ENCODE data around the gene NMT1. TPM values are rescaled to one million over a fixed set of nuclear protein-coding genes. Genes with fewer than 3 reads are reported as not detected.
A peak's percentile ranks its signal among the peaks of the same experiment; 100 is the strongest.

NMT1 gene
- total RNA-seq, 1 experiment from 2014 or later = 89.7 TPM

DNA sequence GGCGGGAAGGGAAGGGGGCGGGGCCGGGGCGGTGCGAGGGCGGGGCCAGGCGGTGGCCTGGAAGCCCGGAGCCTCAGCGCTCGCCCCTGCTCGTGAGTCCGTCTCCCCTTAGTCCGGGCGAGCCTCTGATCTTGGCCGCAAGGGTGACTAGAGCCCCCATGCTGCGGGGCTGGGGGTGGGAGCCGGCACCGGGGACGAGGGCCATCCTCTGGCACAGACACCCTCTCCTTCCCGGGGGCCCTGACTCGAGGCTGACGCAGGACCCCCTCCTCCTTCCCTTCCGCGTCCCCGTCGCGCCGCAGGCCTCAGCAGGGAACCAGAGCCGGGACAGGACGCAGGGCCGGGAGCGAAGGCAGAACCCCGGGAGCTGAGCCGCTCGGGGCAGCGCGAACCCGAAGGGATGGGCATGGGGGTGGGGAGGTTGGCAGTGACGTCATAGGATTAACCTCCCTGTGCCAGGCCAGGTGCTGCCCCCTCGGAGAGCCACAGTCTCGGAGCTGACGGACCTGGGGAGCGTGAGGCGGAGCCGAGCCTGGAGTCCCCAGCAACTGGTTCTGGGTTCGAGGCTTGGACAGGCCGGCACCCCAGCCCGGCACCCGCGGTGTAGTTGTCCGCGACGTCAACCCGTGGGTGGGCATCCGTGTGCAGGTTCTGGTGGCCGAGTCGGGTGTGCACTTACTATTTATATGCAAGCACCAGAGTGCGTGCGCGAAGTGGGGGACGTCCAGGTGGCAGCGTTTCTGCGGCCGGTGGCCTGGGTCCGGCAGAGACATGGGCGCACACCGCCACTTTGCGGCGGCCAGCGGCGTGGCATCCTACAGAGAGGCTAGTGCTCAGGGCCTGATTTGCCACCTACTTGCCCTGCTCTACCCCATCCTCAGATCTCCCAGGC is 71.7 kb downstream of the NMT1 start:
- intact Hi-C loops (cut with micrococcal nuclease) = loop anchor here (1.0 to 5.0 kb wide), 7 partner anchors 24 to 358 kb away; partner anchors contain the start of genes DCAKD and GFAP
- Mint-ChIP-seq H3K36me3 (ENCODE audit: insufficient read depth, unreplicated experiment) (peaks cover 5% of the 10 kb centered on the region), H3K4me3 (ENCODE audit: unreplicated experiment) (peak overlapping the region; percentile 80), H3K27ac (ENCODE audit: low read depth, unreplicated experiment) (peak overlapping the region; percentile 64), H3K27me3 (ENCODE audit: insufficient read depth, unreplicated experiment) (no peaks in the 10 kb centered on the region), H3K9me3 (ENCODE audit: unreplicated experiment) (no peaks in the 10 kb centered on the region), H3K4me1 (ENCODE audit: insufficient read depth, unreplicated experiment) (peaks cover 29% of the 10 kb centered on the region)
- peak; percentile 83 for DNase-seq (ENCODE audit: unreplicated experiment)
- TF ChIP-seq, protein P1, sequence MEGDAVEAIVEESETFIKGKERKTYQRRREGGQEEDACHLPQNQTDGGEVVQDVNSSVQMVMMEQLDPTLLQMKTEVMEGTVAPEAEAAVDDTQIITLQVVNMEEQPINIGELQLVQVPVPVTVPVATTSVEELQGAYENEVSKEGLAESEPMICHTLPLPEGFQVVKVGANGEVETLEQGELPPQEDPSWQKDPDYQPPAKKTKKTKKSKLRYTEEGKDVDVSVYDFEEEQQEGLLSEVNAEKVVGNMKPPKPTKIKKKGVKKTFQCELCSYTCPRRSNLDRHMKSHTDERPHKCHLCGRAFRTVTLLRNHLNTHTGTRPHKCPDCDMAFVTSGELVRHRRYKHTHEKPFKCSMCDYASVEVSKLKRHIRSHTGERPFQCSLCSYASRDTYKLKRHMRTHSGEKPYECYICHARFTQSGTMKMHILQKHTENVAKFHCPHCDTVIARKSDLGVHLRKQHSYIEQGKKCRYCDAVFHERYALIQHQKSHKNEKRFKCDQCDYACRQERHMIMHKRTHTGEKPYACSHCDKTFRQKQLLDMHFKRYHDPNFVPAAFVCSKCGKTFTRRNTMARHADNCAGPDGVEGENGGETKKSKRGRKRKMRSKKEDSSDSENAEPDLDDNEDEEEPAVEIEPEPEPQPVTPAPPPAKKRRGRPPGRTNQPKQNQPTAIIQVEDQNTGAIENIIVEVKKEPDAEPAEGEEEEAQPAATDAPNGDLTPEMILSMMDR (IDR thresholded peaks at IDR 0.05; ENCODE audit: unreplicated experiment) = peak; percentile 87
- BruUV-seq (replicated peaks) = TSS peak; percentile 43
- POLR2A ChIA-PET = interaction anchor here (0.5 to 4.8 kb wide), 12 partner anchors 17 to 378 kb away, joined by 3 to 115 read pairs (median 4); partner anchors contain the start of genes HEXIM1 and NMT1
- CTCF ChIA-PET = interaction anchor here (0.5 to 4.9 kb wide), 26 partner anchors 9 to 550 kb away, joined by 3 to 77 read pairs (median 3); partner anchors contain the start of gene NMT1

DNA sequence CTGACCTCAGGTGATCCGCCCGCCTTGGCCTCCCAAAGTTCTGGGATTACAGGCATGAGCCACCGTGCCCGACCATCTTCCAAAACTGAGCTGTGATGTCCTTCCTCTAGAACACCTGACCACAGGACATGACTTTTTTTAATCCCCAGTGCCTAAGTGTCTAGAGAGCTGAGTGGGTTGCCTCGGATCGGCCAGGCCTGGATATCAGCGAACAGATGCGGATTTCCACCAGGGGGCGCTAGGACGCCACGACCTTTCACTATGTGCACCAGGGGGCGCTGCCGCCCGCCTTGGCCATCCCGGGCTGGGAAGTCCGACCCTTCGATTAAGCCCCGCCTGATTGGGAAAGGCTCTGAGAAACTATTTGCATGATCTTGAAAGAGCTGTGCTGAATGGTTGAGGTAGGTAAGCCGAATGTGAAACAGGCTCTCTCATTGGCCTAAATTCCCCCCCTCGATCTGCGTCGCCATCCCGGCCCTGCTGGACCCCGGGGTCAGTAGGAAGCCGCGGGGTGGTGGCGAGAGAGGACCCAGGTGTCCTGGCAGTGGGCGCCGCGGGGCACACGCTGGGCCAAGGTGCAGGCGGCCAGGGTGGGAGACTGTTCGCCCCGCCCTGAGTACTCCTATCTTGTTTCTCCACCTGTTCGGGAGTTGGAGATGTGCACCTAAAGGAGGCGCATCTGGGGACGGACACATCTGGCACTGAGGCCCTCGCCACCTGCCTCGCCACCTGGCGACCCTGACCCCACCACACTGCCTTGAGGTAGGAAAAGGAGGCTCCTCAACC is 74.3 kb downstream of the NMT1 start, which contains the start of gene ACBD4:
ACBD4 (plus strand) TSS at position 496 of the 786 bp plus-strand sequence. CDS start 458 bp downstream, outside the sequence.
- peak within 1 kb of the TSS; percentile 63 for H3K27ac Mint-ChIP-seq (ENCODE audit: low read depth, unreplicated experiment)
- H3K9me3 Mint-ChIP-seq (ENCODE audit: unreplicated experiment) = no peaks in the 10 kb centered on the region
- H3K36me3 Mint-ChIP-seq (ENCODE audit: insufficient read depth, unreplicated experiment) = peaks cover 7% of the 10 kb centered on the region
- intact Hi-C loops (cut with micrococcal nuclease) = loop anchor here (1.0 to 5.0 kb wide), 5 partner anchors 14 to 717 kb away; no protein-coding TSS in a partner anchor
- no peaks in the 10 kb centered on the region for H3K27me3 Mint-ChIP-seq (ENCODE audit: insufficient read depth, unreplicated experiment)
- ChIA-PET CTCF (interaction anchor here (0.5 to 4.9 kb wide), 77 partner anchors 9 to 717 kb away, joined by 3 to 88 read pairs (median 5); partner anchors contain the start of genes FMNL1, HEXIM1 and HEXIM2), POLR2A (interaction anchor here (0.5 to 4.8 kb wide), 20 partner anchors 11 to 237 kb away, joined by 3 to 115 read pairs (median 4); partner anchors contain the start of genes EFTUD2, HEXIM1, HEXIM2 and NMT1)
- H3K4me1 Mint-ChIP-seq (ENCODE audit: insufficient read depth, unreplicated experiment) = peaks cover 17% of the 10 kb centered on the region
- DNase-seq (ENCODE audit: unreplicated experiment) = peak; percentile 98
- TF ChIP-seq, protein P1 (IDR thresholded peaks at IDR 0.05; ENCODE audit: unreplicated experiment) = peak; percentile 100
- BruUV-seq (replicated peaks) = no TSS peak
- H3K4me3 Mint-ChIP-seq (ENCODE audit: unreplicated experiment) = peak within 1 kb of the TSS; percentile 79

DNA sequence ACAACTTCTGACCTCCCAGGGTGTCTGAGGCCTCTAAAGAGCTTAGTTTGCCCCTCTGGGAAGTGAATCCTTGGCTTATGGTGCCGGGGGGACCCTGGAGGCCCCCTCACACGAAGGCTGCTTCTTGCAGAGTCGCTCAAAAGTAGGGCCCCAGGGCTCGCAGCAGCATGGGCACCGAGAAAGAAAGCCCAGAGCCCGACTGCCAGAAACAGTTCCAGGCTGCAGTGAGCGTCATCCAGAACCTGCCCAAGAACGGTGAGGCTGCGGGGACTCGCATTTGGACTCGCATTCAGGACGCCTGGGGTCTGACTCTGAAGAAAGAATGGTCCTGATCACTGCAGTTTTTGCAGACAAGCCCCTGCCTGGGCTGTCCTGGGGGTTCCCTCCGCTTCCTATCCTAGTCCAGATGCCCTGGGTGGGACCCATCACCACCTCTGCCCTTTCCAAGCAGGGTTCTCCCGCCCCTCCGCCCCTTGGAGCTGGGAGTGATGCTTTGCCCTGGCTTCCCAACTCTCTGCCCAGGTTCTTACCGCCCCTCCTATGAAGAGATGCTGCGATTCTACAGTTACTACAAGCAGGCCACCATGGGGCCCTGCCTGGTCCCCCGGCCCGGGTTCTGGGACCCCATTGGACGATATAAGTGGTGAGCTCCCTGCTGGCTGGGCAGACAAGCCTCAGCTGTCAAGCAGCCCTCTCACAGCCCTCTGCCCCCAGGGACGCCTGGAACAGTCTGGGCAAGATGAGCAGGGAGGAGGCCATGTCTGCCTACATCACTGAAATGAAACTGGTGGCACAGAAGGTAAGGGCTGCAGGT is 75.1 kb downstream of the NMT1 start:
- ChIA-PET POLR2A (interaction anchor here (0.6 to 4.8 kb wide), 16 partner anchors 12 to 237 kb away, joined by 3 to 115 read pairs (median 6); partner anchors contain the start of genes EFTUD2, HEXIM1, HEXIM2 and NMT1), CTCF (interaction anchor here (0.6 to 4.9 kb wide), 71 partner anchors 8 to 716 kb away, joined by 3 to 88 read pairs (median 6); partner anchors contain the start of genes FMNL1, HEXIM1 and HEXIM2)
- no peaks in the 10 kb centered on the region for H3K9me3 Mint-ChIP-seq (ENCODE audit: unreplicated experiment)
- peak overlapping the region; percentile 63 for H3K27ac Mint-ChIP-seq (ENCODE audit: low read depth, unreplicated experiment)
- no peak for DNase-seq (ENCODE audit: unreplicated experiment)
- TF ChIP-seq, protein P1 (IDR thresholded peaks at IDR 0.05; ENCODE audit: unreplicated experiment) = no peak
- intact Hi-C loops (cut with micrococcal nuclease) = loop anchor here (1.0 to 5.0 kb wide), 5 partner anchors 13 to 716 kb away; no protein-coding TSS in a partner anchor
- H3K4me3 Mint-ChIP-seq (ENCODE audit: unreplicated experiment) = peak overlapping the region; percentile 79
- no peaks in the 10 kb centered on the region for H3K27me3 Mint-ChIP-seq (ENCODE audit: insufficient read depth, unreplicated experiment)
- H3K4me1 Mint-ChIP-seq (ENCODE audit: insufficient read depth, unreplicated experiment) = peaks cover 9% of the 10 kb centered on the region
- peaks cover 4% of the 10 kb centered on the region for H3K36me3 Mint-ChIP-seq (ENCODE audit: insufficient read depth, unreplicated experiment)
- BruUV-seq (replicated peaks) = TSS peak; percentile 16
